HFFc6 (cell line): Measurements from ENCODE around the gene CACNA1F. TPM values are rescaled to one million over a fixed set of nuclear protein-coding genes. Genes with fewer than 3 reads are reported as not detected.

ENCODE experiments used
- DNase-seq: peaks from one replicate; pipeline ENCODE4 v3.0.0-alpha.2; 2018
- H3K27ac Mint-ChIP-seq: 2 replicates; pipeline ENCODE4 v1.8.0; 2020; ENCODE audit warnings: mild to moderate bottlenecking, mixed read lengths
- H3K27me3 Mint-ChIP-seq: 2 replicates; pipeline ENCODE4 v1.8.0; 2021; ENCODE audit warnings: mild to moderate bottlenecking, moderate library complexity, mixed read lengths; ENCODE audit not compliant: insufficient read depth
- H3K36me3 Mint-ChIP-seq: 2 replicates; pipeline ENCODE4 v1.8.0; 2021; ENCODE audit warnings: low read depth, mixed read lengths
- H3K4me1 Mint-ChIP-seq: 2 replicates; pipeline ENCODE4 v1.8.0; 2020; ENCODE audit warnings: low read depth, mixed read lengths
- H3K4me3 Mint-ChIP-seq: 2 replicates; pipeline ENCODE4 v1.8.0; 2020; ENCODE audit warnings: mild to moderate bottlenecking, moderate library complexity, mixed read lengths
- H3K9me3 Mint-ChIP-seq: 2 replicates; pipeline ENCODE4 v1.8.0; 2020; ENCODE audit warnings: mild to moderate bottlenecking, mixed read lengths
- total RNA-seq, 6 experiments: library from RNA; stranded (reverse); fragmentation: NEBNext Ultra II Directional; extraction: Animal tissue kit (Norgen Biotek cat#: 25700); gene quantifications; 2 replicates in 1 of 6; 3 replicates in 5 of 6; pipeline ENCODE4 v1.2.3, GENCODE V29; 2021
- TF ChIP-seq, protein P1 (sequence below): fragments of 200-600 bp; sonication (generic); IDR thresholded peaks from 2 replicates; pipeline ENCODE4 v1.5.0; 2021; ENCODE audit warnings: antibody characterized with exemption, mild to moderate bottlenecking

CACNA1F gene
- total RNA-seq, 6 experiments from 2014 or later = not detected

DNA sequence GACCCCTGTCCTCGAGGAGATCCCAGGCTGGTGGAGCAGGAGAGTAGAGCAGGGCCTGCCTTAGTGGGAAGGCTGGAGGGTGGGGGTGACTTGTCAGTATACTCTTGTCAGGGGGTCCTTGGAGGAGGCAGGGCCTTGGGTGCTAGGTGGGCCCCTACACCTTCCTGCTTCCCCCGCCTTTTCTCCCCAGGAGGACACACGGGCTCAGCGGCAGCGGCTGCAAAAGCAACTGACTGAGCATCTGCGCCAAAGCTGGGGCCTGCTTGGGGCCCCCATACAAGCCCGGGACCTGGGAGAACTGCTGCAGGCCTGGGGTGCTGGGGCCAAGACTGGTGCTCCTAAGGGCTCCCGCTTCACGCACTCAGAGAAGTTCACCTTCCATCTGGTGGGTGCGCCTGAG lies 13.4 kb upstream of the CACNA1F start:
- H3K27ac Mint-ChIP-seq = no peak overlapping the region
- no peaks in the 10 kb centered on the region for H3K9me3 Mint-ChIP-seq
- H3K4me1 Mint-ChIP-seq = peaks cover 7% of the 10 kb centered on the region
- no peak overlapping the region for H3K4me3 Mint-ChIP-seq
- DNase-seq = no peak
- peaks cover 5% of the 10 kb centered on the region; the same call in 1 of the 2 replicates for H3K36me3 Mint-ChIP-seq
- no peaks in the 10 kb centered on the region; the same call in 1 of the 2 replicates for H3K27me3 Mint-ChIP-seq
- TF ChIP-seq, protein P1, sequence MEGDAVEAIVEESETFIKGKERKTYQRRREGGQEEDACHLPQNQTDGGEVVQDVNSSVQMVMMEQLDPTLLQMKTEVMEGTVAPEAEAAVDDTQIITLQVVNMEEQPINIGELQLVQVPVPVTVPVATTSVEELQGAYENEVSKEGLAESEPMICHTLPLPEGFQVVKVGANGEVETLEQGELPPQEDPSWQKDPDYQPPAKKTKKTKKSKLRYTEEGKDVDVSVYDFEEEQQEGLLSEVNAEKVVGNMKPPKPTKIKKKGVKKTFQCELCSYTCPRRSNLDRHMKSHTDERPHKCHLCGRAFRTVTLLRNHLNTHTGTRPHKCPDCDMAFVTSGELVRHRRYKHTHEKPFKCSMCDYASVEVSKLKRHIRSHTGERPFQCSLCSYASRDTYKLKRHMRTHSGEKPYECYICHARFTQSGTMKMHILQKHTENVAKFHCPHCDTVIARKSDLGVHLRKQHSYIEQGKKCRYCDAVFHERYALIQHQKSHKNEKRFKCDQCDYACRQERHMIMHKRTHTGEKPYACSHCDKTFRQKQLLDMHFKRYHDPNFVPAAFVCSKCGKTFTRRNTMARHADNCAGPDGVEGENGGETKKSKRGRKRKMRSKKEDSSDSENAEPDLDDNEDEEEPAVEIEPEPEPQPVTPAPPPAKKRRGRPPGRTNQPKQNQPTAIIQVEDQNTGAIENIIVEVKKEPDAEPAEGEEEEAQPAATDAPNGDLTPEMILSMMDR = no peak

DNA sequence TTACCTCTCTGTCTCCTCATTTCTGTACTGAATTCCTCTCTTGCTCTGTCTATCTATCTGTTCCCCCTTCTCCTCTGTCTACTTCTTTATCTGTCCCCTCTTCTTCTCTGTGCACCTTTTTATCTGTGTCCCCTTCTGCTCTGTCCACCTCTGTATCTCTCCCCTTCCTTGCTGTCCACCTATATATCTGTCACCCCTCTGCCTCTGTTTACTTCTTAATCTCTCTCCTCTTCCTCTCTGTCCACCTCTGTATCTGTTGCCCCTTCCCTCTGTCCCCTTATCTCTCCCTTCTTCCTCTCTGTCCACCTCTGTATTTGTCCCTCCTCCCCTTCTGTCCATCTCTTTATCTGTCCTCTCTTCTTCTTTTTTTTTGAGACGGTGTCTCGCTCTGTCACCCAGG lies 11.1 kb upstream of the CACNA1F start:
- Mint-ChIP-seq H3K4me1 (peaks cover 7% of the 10 kb centered on the region), H3K9me3 (no peaks in the 10 kb centered on the region), H3K27me3 (no peaks in the 10 kb centered on the region), H3K27ac (no peak overlapping the region; the same call in 1 of the 2 replicates), H3K36me3 (peaks cover 5% of the 10 kb centered on the region; the same call in 1 of the 2 replicates), H3K4me3 (no peak overlapping the region)
- TF ChIP-seq, protein P1 = no peak
- no peak for DNase-seq

DNA sequence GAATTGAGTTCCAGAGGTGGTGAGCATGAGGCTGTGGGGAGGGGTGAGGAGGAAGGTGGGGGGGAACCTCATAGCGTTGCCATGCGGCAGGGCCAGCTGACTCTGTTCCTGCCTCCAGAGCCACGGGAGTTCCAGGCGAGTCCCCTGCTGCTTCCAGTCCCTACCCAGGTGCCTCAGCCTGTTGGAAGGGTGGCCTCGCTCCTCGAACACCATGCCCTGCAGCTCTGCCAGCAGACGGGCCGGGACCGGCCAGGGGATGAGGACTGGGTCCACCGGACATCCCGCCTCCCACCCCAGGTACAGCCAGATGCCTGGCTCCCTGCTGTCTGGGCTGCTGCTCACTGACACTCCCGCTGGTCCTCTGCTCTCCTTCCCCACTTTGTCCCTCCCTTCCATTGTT lies 10.0 kb upstream of the CACNA1F start:
- Mint-ChIP-seq H3K4me3 (no peak overlapping the region), H3K4me1 (peaks cover 7% of the 10 kb centered on the region), H3K36me3 (peaks cover 5% of the 10 kb centered on the region; the same call in 1 of the 2 replicates), H3K9me3 (no peaks in the 10 kb centered on the region), H3K27ac (0 out of 2 replicates have a peak overlapping the region, but pooled peaks have one; percentile 56), H3K27me3 (no peaks in the 10 kb centered on the region)
- TF ChIP-seq, protein P1 = no peak
- no peak for DNase-seq

DNA sequence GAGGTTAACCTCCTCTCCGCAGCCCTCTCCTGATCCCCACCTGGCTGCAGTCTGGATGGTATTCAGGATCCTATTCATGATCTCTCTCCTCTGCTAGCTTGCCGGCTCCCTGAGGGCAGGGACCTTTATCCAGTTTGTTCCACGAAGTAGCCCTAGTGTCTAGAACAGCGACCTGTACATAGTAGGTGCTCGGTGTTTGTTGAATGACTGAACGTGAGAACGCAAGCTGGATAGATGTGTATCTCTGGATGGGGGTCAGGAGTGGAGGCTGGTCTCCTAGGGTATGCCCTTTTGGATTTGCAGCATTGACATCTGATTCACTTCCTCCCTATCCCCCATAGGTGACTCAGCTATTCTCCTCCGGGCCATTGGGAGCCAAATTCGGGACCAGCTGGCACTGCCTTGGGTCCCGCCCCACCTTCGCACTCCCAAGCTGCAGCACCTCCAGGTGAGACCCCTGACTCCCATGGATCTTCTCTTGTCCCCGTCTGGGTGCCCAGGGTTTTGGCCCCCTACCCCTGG lies 9.5 kb upstream of the CACNA1F start:
- Mint-ChIP-seq H3K27ac (peak overlapping the region; percentile 70), H3K36me3 (peaks cover 5% of the 10 kb centered on the region; the same call in 1 of the 2 replicates), H3K4me3 (no peak overlapping the region), H3K4me1 (peaks cover 7% of the 10 kb centered on the region), H3K9me3 (no peaks in the 10 kb centered on the region), H3K27me3 (no peaks in the 10 kb centered on the region)
- TF ChIP-seq, protein P1 = no peak
- DNase-seq = no peak

DNA sequence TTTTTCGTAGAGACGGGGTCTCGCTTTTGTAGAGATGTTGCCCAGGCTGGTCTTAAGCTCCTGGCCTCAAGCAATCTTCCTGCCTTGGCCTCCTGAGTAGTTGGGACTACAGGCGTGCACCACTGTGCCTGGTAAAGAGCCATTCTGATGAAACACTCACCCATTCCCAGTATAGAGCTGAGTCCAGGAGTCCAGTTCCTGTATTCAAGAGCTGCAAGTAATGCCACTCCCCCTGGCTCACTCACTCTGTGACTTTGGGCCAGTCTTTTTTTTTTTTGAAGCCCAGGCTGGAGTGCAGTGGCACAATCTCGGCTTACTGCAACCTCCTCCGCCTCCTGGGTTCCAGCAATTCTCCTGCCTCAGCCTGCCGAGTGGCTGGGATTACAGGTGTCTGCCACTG lies 5.6 kb upstream of the CACNA1F start:
- Mint-ChIP-seq H3K4me1 (peaks cover 13% of the 10 kb centered on the region), H3K4me3 (no peak overlapping the region), H3K27ac (no peak overlapping the region), H3K27me3 (peaks cover 2% of the 10 kb centered on the region; the same call in 1 of the 2 replicates), H3K36me3 (no peaks in the 10 kb centered on the region; the same call in 1 of the 2 replicates), H3K9me3 (no peaks in the 10 kb centered on the region)
- TF ChIP-seq, protein P1 = no peak
- no peak for DNase-seq
